Stimulated activated naive CD8-positive, alpha-beta T cell treated with anti-CD3 and anti-CD28 coated beads, Interleukin-15, Interleukin-2, amounts not matched to agents 100 U/mL and 50 U/mL, for 24 hours (primary cell): ENCODE results near the gene SERTAD2.

Experiments used
- ATAC-seq: fragments of 150-1000 bp; cut with Tn5 transposase; one replicate; pipeline ENCODE4 v1.10.0; 2021
- DNase-seq: peaks from one replicate; pipeline ENCODE4 v3.0.0; 2021

Gene SERTAD2

GRCh38 chr2:64607381-64608304, 46.1 kb downstream of the SERTAD2 start:
- DNase-seq, result no peak
- ATAC-seq, result no peak

GRCh38 chr2:64606479-64607363, 47.0 kb downstream of the SERTAD2 start:
- ATAC-seq (peak; percentile 93), DNase-seq (peak; percentile 87)

GRCh38 chr2:64605991-64606478, 47.7 kb downstream of the SERTAD2 start:
- DNase-seq (no peak), ATAC-seq (no peak)

- ATAC-seq, result no peak
Observed at GRCh38 chr2:64605026-64605471, 48.7 kb downstream of the SERTAD2 start.

GRCh38 chr2:64604155-64604554, 49.6 kb downstream of the SERTAD2 start:
- ATAC-seq (no peak), DNase-seq (no peak)

More at GRCh38 chr2:64605026-64605471, 48.7 kb downstream of the SERTAD2 start:
- no peak for DNase-seq

- DNase-seq (no peak), ATAC-seq (no peak)
Observed at GRCh38 chr2:64602436-64602835, 51.3 kb downstream of the SERTAD2 start.

GRCh38 chr2:64601785-64602391, 51.8 kb downstream of the SERTAD2 start:
- DNase-seq (no peak), ATAC-seq (no peak)

GRCh38 chr2:64601034-64601754, 52.5 kb downstream of the SERTAD2 start:
- no peak for DNase-seq

GRCh38 chr2:64599469-64599868, 54.2 kb downstream of the SERTAD2 start:
- no peak for DNase-seq
- no peak for ATAC-seq

More at GRCh38 chr2:64601034-64601754, 52.5 kb downstream of the SERTAD2 start:
- no peak for ATAC-seq

- DNase-seq (no peak), ATAC-seq (no peak)
Observed at GRCh38 chr2:64598226-64598625, 55.5 kb downstream of the SERTAD2 start.

- no peak for DNase-seq
- no peak for ATAC-seq
Observed at GRCh38 chr2:64595397-64596176, 58.1 kb downstream of the SERTAD2 start.

- no peak for DNase-seq
- ATAC-seq, result no peak
Observed at GRCh38 chr2:64594226-64594989, 59.3 kb downstream of the SERTAD2 start.

GRCh38 chr2:64593035-64593655, 60.6 kb downstream of the SERTAD2 start:
- DNase-seq (no peak), ATAC-seq (no peak)

- peak; percentile 84 for ATAC-seq
- DNase-seq, result peak; percentile 20
Observed at GRCh38 chr2:64591188-64591587, 62.5 kb downstream of the SERTAD2 start.

- ATAC-seq, result no peak
- no peak for DNase-seq
Observed at GRCh38 chr2:64587561-64587960, 66.2 kb downstream of the SERTAD2 start.

GRCh38 chr2:64586883-64587481, 66.7 kb downstream of the SERTAD2 start:
- DNase-seq, result no peak
- ATAC-seq, result peak; percentile 53

GRCh38 chr2:64586054-64586453, 67.7 kb downstream of the SERTAD2 start:
- no peak for ATAC-seq
- DNase-seq, result no peak

- no peak for DNase-seq
- ATAC-seq, result no peak
Observed at GRCh38 chr2:64582774-64583340, 70.9 kb downstream of the SERTAD2 start.
